Measurements from ENCODE around the gene CCND2.

DNA sequence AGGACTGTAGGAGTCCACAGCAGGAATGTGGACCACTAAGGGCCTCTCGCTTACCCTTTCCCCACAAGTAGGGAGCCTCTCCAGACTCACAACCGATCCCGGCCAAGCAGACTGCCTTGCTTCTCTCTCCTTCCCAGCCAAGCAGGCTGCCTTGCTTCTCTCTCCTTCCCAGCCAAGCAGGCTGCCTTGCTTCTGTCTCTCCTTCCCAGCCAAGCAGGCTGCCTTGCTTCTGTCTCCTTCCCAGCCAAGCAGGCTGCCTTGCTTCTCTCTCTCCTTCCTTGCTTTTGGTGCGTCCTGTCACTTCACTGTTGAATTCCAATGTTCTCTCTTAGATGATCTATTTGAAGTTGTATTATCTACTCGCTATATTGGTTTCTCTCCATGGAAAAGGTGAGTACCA lies 32.6 kb upstream of the CCND2 start:
- TF ChIP-seq ZNF530 (tag by site-specific recombination; IDR thresholded peaks at IDR 0.05; ENCODE audit: low read depth) (no peak), ZFP41 (tag by site-specific recombination; IDR thresholded peaks at IDR 0.05; ENCODE audit: borderline replicate concordance) (no peak), GLIS2 (tag by site-specific recombination; IDR thresholded peaks at IDR 0.05) (no peak), PRDM2 (tag by site-specific recombination; IDR thresholded peaks at IDR 0.05; ENCODE audit: borderline replicate concordance) (no peak), ZNF529 (tag by site-specific recombination; IDR thresholded peaks at IDR 0.05; ENCODE audit: insufficient replicate concordance) (no peak), ZNF341 (tag by site-specific recombination; IDR thresholded peaks at IDR 0.05; ENCODE audit: low read depth) (no peak), ZNF148 (tag by site-specific recombination; IDR thresholded peaks at IDR 0.05; ENCODE audit: borderline replicate concordance) (no peak)
- TF ChIP-seq, protein P1, sequence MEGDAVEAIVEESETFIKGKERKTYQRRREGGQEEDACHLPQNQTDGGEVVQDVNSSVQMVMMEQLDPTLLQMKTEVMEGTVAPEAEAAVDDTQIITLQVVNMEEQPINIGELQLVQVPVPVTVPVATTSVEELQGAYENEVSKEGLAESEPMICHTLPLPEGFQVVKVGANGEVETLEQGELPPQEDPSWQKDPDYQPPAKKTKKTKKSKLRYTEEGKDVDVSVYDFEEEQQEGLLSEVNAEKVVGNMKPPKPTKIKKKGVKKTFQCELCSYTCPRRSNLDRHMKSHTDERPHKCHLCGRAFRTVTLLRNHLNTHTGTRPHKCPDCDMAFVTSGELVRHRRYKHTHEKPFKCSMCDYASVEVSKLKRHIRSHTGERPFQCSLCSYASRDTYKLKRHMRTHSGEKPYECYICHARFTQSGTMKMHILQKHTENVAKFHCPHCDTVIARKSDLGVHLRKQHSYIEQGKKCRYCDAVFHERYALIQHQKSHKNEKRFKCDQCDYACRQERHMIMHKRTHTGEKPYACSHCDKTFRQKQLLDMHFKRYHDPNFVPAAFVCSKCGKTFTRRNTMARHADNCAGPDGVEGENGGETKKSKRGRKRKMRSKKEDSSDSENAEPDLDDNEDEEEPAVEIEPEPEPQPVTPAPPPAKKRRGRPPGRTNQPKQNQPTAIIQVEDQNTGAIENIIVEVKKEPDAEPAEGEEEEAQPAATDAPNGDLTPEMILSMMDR (tag by site-specific recombination; IDR thresholded peaks at IDR 0.05) = no peak
- TF ChIP-seq, protein P2, sequence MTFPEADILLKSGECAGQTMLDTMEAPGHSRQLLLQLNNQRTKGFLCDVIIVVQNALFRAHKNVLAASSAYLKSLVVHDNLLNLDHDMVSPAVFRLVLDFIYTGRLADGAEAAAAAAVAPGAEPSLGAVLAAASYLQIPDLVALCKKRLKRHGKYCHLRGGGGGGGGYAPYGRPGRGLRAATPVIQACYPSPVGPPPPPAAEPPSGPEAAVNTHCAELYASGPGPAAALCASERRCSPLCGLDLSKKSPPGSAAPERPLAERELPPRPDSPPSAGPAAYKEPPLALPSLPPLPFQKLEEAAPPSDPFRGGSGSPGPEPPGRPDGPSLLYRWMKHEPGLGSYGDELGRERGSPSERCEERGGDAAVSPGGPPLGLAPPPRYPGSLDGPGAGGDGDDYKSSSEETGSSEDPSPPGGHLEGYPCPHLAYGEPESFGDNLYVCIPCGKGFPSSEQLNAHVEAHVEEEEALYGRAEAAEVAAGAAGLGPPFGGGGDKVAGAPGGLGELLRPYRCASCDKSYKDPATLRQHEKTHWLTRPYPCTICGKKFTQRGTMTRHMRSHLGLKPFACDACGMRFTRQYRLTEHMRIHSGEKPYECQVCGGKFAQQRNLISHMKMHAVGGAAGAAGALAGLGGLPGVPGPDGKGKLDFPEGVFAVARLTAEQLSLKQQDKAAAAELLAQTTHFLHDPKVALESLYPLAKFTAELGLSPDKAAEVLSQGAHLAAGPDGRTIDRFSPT (tag by site-specific recombination; IDR thresholded peaks at IDR 0.05) = no peak
- TF ChIP-seq, protein P3, sequence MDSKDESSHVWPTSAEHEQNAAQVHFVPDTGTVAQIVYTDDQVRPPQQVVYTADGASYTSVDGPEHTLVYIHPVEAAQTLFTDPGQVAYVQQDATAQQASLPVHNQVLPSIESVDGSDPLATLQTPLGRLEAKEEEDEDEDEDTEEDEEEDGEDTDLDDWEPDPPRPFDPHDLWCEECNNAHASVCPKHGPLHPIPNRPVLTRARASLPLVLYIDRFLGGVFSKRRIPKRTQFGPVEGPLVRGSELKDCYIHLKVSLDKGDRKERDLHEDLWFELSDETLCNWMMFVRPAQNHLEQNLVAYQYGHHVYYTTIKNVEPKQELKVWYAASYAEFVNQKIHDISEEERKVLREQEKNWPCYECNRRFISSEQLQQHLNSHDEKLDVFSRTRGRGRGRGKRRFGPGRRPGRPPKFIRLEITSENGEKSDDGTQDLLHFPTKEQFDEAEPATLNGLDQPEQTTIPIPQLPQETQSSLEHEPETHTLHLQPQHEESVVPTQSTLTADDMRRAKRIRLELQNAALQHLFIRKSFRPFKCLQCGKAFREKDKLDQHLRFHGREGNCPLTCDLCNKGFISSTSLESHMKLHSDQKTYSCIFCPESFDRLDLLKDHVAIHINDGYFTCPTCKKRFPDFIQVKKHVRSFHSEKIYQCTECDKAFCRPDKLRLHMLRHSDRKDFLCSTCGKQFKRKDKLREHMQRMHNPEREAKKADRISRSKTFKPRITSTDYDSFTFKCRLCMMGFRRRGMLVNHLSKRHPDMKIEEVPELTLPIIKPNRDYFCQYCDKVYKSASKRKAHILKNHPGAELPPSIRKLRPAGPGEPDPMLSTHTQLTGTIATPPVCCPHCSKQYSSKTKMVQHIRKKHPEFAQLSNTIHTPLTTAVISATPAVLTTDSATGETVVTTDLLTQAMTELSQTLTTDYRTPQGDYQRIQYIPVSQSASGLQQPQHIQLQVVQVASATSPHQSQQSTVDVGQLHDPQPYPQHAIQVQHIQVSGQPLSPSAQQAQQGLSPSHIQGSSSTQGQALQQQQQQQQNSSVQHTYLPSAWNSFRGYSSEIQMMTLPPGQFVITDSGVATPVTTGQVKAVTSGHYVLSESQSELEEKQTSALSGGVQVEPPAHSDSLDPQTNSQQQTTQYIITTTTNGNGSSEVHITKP (tag by site-specific recombination; IDR thresholded peaks at IDR 0.05) = no peak

Data from HEK293 (cell line).